GM12865 (cell line): ENCODE results near the gene BACE2.
"Not testable (repeated sequence)": the region's sequence is repeated elsewhere in the genome, so short reads cannot be mapped to it uniquely, and the experiment has no call there.

Source experiments
- DNase-seq: peaks from one replicate; pipeline ENCODE4 v3.0.0; 2010; ENCODE audit warnings: low read depth
- H3K4me3 ChIP-seq: 2 replicates; pipeline ENCODE4 v1.5.1; 2011; ENCODE audit warnings: mild to moderate bottlenecking, low read depth, low read length, control low read depth
- CTCF ChIP-seq: IDR thresholded peaks from 2 replicates; pipeline ENCODE4 v1.5.1; 2011; ENCODE audit warnings: low read length, control low read depth, low read depth, inconsistent platforms; ENCODE audit not compliant: insufficient read depth; ENCODE audit errors: missing control alignments

Gene BACE2

GRCh38 chr21:41250519-41250918 is 82.6 kb downstream of the BACE2 start:
- DNase-seq: no peak
- H3K4me3 ChIP-seq: no peak overlapping the region
- no peak for TF ChIP-seq CTCF

- no peak for TF ChIP-seq CTCF
- no peak for DNase-seq
These were observed 84.1 kb downstream of the BACE2 start for GRCh38 chr21:41251961-41252642.

GRCh38 chr21:41254090-41254700 is 86.2 kb downstream of the BACE2 start:
- no peak for DNase-seq
- no peak for TF ChIP-seq CTCF
- no peak overlapping the region for H3K4me3 ChIP-seq

More at GRCh38 chr21:41251961-41252642, 84.1 kb downstream of the BACE2 start:
- no peak overlapping the region for H3K4me3 ChIP-seq

- no peak overlapping the region for H3K4me3 ChIP-seq
- no peak for TF ChIP-seq CTCF
- DNase-seq: no peak
These were observed 87.2 kb downstream of the BACE2 start for GRCh38 chr21:41255190-41255589.

- not testable (repeated sequence) for H3K4me3 ChIP-seq
These were observed 88.3 kb downstream of the BACE2 start for GRCh38 chr21:41256231-41256630.

GRCh38 chr21:41256771-41257702 is 89.1 kb downstream of the BACE2 start:
- DNase-seq: no peak
- no peak overlapping the region for H3K4me3 ChIP-seq
- no peak for TF ChIP-seq CTCF

More at GRCh38 chr21:41256231-41256630, 88.3 kb downstream of the BACE2 start:
- not testable (repeated sequence) for DNase-seq

GRCh38 chr21:41258617-41259016 is 90.7 kb downstream of the BACE2 start:
- DNase-seq: no peak
- no peak overlapping the region for H3K4me3 ChIP-seq
- no peak for TF ChIP-seq CTCF
